HEK293T (cell line): ENCODE results near the gene DCHS2.

ENCODE experiments used
- BHLHE40 ChIP-seq: fragments of 450-650 bp; IDR thresholded peaks from 2 replicates; pipeline ENCODE4 v1.6.1; 2016; ENCODE audit warnings: mild to moderate bottlenecking, moderate library complexity, borderline replicate concordance
- ELF4 ChIP-seq: fragments of 450-650 bp; IDR thresholded peaks from 2 replicates; pipeline ENCODE4 v1.6.1; 2017; ENCODE audit warnings: antibody characterized with exemption
- FOXA1 ChIP-seq: fragments of 450-650 bp; IDR thresholded peaks from 2 replicates; pipeline ENCODE4 v1.6.1; 2016; ENCODE audit warnings: mild to moderate bottlenecking
- FOXK2 ChIP-seq: fragments of 450-650 bp; IDR thresholded peaks from 2 replicates; pipeline ENCODE4 v1.6.1; 2016; ENCODE audit warnings: mild to moderate bottlenecking
- L3MBTL2 ChIP-seq: fragments of 450-650 bp; conservative IDR thresholded peaks from 2 replicates; pipeline ENCODE4 v1.6.1; 2016; ENCODE audit warnings: mild to moderate bottlenecking
- LEF1 ChIP-seq: fragments of 450-650 bp; IDR thresholded peaks from 2 replicates; pipeline ENCODE4 v1.6.1; 2017; ENCODE audit warnings: mild to moderate bottlenecking, borderline replicate concordance
- PKNOX1 ChIP-seq: fragments of 450-650 bp; IDR thresholded peaks from 2 replicates; pipeline ENCODE4 v1.6.1; 2016
- SP1 ChIP-seq: fragments of 450-650 bp; IDR thresholded peaks from 2 replicates; pipeline ENCODE4 v1.6.1; 2017
- SUZ12 ChIP-seq: fragments of 450-650 bp; IDR thresholded peaks from 2 replicates; pipeline ENCODE4 v1.6.1; 2016; ENCODE audit warnings: mild to moderate bottlenecking

- TF ChIP-seq FOXK2 (no peak), LEF1 (no peak), ELF4 (no peak), L3MBTL2 (no peak), FOXA1 (no peak), PKNOX1 (no peak), BHLHE40 (no peak), SUZ12 (no peak), SP1 (no peak)
Measured at GRCh38 chr4:154366956-154367355, 124.6 kb downstream of the DCHS2 start.
